ENCODE results near the gene CPT1B. TPM values are rescaled to one million over a fixed set of nuclear protein-coding genes. Genes with fewer than 3 reads are reported as not detected.

CPT1B gene
- total and polyA plus RNA-seq, 2 of the 8 experiments (the other 6 are each of a cell fraction or from before 2014, with no cell fraction given), result 34.2 to 36.2 TPM

DNA sequence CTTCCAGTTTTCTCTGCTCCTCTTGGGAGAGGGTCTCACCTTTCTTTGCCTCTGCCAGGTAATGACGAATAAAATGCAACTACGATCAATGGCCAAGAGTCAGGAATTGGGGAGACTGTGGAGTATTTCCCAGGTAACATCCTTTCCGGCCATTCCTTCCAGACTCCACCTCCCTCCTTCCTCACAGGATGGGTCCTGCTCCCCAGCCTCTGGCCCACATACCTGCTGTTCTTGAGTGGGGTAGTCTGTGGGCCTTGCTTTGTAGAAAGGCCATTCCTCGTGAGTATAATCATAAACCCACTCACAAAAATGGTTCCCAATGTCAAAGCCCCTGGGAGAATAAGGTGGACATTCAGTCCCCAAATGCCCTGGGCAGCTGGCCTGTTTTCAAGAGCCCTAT, 1.5 kb upstream of the CPT1B start:
- H4K8ac ChIP-seq (ENCODE audit: extremely low read depth, insufficient read depth, low read length), result no peak overlapping the region
- no peak overlapping the region for H2BK5ac ChIP-seq (ENCODE audit: low read depth, low read length)
- H3K9ac ChIP-seq (replicated peaks in 1 of 4; ENCODE audit: extremely low read depth in 1 of 4, low read depth in 3 of 4, low read length in 3 of 4), result no peak overlapping the region
- no peak for TF ChIP-seq GTF2F1 (IDR thresholded peaks at IDR 0.05; ENCODE audit: borderline replicate concordance, low read depth, low read length)
- TF ChIP-seq, protein P1, sequence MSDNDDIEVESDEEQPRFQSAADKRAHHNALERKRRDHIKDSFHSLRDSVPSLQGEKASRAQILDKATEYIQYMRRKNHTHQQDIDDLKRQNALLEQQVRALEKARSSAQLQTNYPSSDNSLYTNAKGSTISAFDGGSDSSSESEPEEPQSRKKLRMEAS (IDR thresholded peaks at IDR 0.05), result no peak
- no peak for TF ChIP-seq CHD2 (IDR thresholded peaks at IDR 0.05; ENCODE audit: low read length)
- TF ChIP-seq, protein P2, sequence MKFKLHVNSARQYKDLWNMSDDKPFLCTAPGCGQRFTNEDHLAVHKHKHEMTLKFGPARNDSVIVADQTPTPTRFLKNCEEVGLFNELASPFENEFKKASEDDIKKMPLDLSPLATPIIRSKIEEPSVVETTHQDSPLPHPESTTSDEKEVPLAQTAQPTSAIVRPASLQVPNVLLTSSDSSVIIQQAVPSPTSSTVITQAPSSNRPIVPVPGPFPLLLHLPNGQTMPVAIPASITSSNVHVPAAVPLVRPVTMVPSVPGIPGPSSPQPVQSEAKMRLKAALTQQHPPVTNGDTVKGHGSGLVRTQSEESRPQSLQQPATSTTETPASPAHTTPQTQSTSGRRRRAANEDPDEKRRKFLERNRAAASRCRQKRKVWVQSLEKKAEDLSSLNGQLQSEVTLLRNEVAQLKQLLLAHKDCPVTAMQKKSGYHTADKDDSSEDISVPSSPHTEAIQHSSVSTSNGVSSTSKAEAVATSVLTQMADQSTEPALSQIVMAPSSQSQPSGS (IDR thresholded peaks at IDR 0.05; ENCODE audit: low read length), result no peak
- no peak for TF ChIP-seq CEBPB (IDR thresholded peaks at IDR 0.05; ENCODE audit: low read depth, low read length)
- TF ChIP-seq CBX5 (IDR thresholded peaks at IDR 0.05; ENCODE audit: low read depth, low read length), result no peak
- no peak for TF ChIP-seq CBX8 (IDR thresholded peaks at IDR 0.05; ENCODE audit: borderline replicate concordance, low read depth, low read length)
- no peak for TF ChIP-seq HDAC6 (IDR thresholded peaks at IDR 0.05; ENCODE audit: low read depth, low read length)
- TF ChIP-seq SP4 (IDR thresholded peaks at IDR 0.05; ENCODE audit: low read length), result no peak
- TF ChIP-seq KDM1A (IDR thresholded peaks at IDR 0.05; ENCODE audit: borderline replicate concordance, low read length), result no peak
- no peak overlapping the region for H4K5ac ChIP-seq (ENCODE audit: insufficient read length, low read depth, low read length)
- H2AFZ ChIP-seq (ENCODE audit: low read length), result no peak overlapping the region
- no peak overlapping the region for H3K27ac ChIP-seq (ENCODE audit: low read depth, low read length)
- no peak overlapping the region for H3K4me2 ChIP-seq (ENCODE audit: insufficient read depth in 1 of 2, low read depth in 2 of 2, low read length in 2 of 2)
- H3K36me3 ChIP-seq (ENCODE audit: control insufficient read depth in 2 of 4, insufficient read depth in 4 of 4, low read length in 3 of 4), result peaks cover 0 to 13% (median 4%) of the 10 kb centered on the region in 4 experiments; a peak in 5 of 8 replicates
- H3K23me2 ChIP-seq (ENCODE audit: low read depth, low read length), result peaks cover 10% of the 10 kb centered on the region; the same call in 1 of the 2 replicates
- FAIRE-seq (no peak), DNase-seq (ENCODE audit: low read depth in 1 of 2, low spot score in 2 of 2) (no peak)
- H2BK20ac ChIP-seq (ENCODE audit: low read length), result no peak overlapping the region
- H3K18ac ChIP-seq (ENCODE audit: extremely low read depth, low read length), result no peak overlapping the region
- no peak overlapping the region for H3K56ac ChIP-seq (replicated peaks; ENCODE audit: insufficient read length, low read depth, low read length)
- H3K4ac ChIP-seq (replicated peaks; ENCODE audit: insufficient read length, low read depth, low read length), result no peak overlapping the region
- H2AK5ac ChIP-seq (ENCODE audit: low read depth, low read length), result no peak overlapping the region
- no peaks in the 10 kb centered on the region for H3K9me3 ChIP-seq (ENCODE audit: insufficient read depth in 2 of 2, low read depth in 1 of 2, low read length in 1 of 2)
- no peak overlapping the region for H4K91ac ChIP-seq (replicated peaks; ENCODE audit: insufficient read length, low read length)
- ChIA-PET CTCF (ENCODE audit: partially characterized antibody) (interaction anchor here (2.1 to 4.5 kb wide), 2 partner anchors 32 to 120 kb away, joined by 9 to 23 read pairs; no protein-coding TSS in a partner anchor), POLR2A (ENCODE audit: partially characterized antibody) (interaction anchor here (1.3 to 1.6 kb wide), 2 partner anchors 10 to 32 kb away, joined by 4 to 8 read pairs; no protein-coding TSS in a partner anchor)
- H3K79me2 ChIP-seq (ENCODE audit: control insufficient read depth in 1 of 2, insufficient read depth in 2 of 2, low read length in 2 of 2), result peaks cover 0 to 7% of the 10 kb centered on the region in 2 experiments; a peak in 1 of 4 replicates
- 87% methylated on average over 4 of the region's 4 CpGs; no CpG with 5 or more reads in 1 of the 2 experiments for WGBS, 2 experiments (ENCODE audit: extremely low coverage in 1 of 2, insufficient coverage in 1 of 2, insufficient read length in 1 of 2, insufficient replicate concordance in 2 of 2, low coverage in 1 of 2, low lambda C conversion rate in 2 of 2, missing lambda C conversion rate in 1 of 2)
- peaks cover 3% of the 10 kb centered on the region in 2 experiments for H4K20me1 ChIP-seq (replicated peaks in 1 of 2; ENCODE audit: control insufficient read depth in 1 of 2, insufficient read depth in 2 of 2, low read length in 2 of 2)
- H2BK12ac ChIP-seq (ENCODE audit: low read depth, low read length), result no peak overlapping the region
- H2BK15ac ChIP-seq (ENCODE audit: low read length), result no peak overlapping the region
- peaks cover 7% of the 10 kb centered on the region; the same call in 1 of the 2 replicates for H3K79me1 ChIP-seq (ENCODE audit: low read depth, low read length)
- no peak overlapping the region for H3K14ac ChIP-seq (ENCODE audit: insufficient read length)
- H3K23ac ChIP-seq (ENCODE audit: insufficient read length), result no peak overlapping the region
- no peak overlapping the region for H3K4me3 ChIP-seq (ENCODE audit: extremely low read depth in 1 of 4, insufficient read depth in 2 of 4, low read depth in 3 of 4, low read length in 4 of 4)
- H3K4me1 ChIP-seq (replicated peaks in 1 of 4; ENCODE audit: control insufficient read depth in 3 of 4, insufficient read depth in 4 of 4, low read length in 3 of 4), result peaks cover 4 to 13% (median 6%) of the 10 kb centered on the region in 4 experiments
- H3K27me3 ChIP-seq (replicated peaks in 1 of 4; ENCODE audit: control insufficient read depth in 3 of 4, extremely low read depth in 1 of 4, insufficient read depth in 3 of 4, low read length in 3 of 4), result no peaks in the 10 kb centered on the region
- no peak overlapping the region for H2BK120ac ChIP-seq (replicated peaks; ENCODE audit: low read depth, low read length)
